ENCODE data around the gene TMTC4.

TMTC4 gene

GRCh38 chr13:100646871-100647270 lies 27.7 kb downstream of the TMTC4 start:
- no peaks in the 10 kb centered on the region for H3K27me3 ChIP-seq (ENCODE audit: insufficient read depth, low read length, poor library complexity)
- H3K79me1 ChIP-seq (ENCODE audit: low read length): no peaks in the 10 kb centered on the region
- H3K79me2 ChIP-seq (ENCODE audit: control insufficient read depth, insufficient read depth, low read length): no peaks in the 10 kb centered on the region
- H3K4ac ChIP-seq (ENCODE audit: low read depth, low read length): no peak overlapping the region
- H3K18ac ChIP-seq (ENCODE audit: low read length): no peak overlapping the region
- DNase-seq: no peak
- no peak overlapping the region for H3K23ac ChIP-seq (ENCODE audit: low read length)
- H3K36me3 ChIP-seq (ENCODE audit: control insufficient read depth, insufficient read depth, low read length): no peaks in the 10 kb centered on the region
- no CpG with 5 or more reads among the region's 10 CpGs for WGBS (ENCODE audit: extremely low coverage, insufficient coverage, low lambda C conversion rate)
- no peak overlapping the region for H4K8ac ChIP-seq (ENCODE audit: low read depth, low read length)
- no peak overlapping the region for H2AK5ac ChIP-seq (ENCODE audit: low read length)
- H3K27ac ChIP-seq (ENCODE audit: low read depth, low read length): no peak overlapping the region
- no peak overlapping the region for H2BK120ac ChIP-seq (ENCODE audit: low read depth, low read length)
- no peak overlapping the region for H3K4me2 ChIP-seq (ENCODE audit: low read length)
- H4K5ac ChIP-seq (ENCODE audit: low read length): no peak overlapping the region
- no peak overlapping the region for H3K56ac ChIP-seq (ENCODE audit: low read length)
- no peak overlapping the region for H3K9ac ChIP-seq (ENCODE audit: low read length)
- no peak overlapping the region for H3K4me3 ChIP-seq (ENCODE audit: low read length)
- no peaks in the 10 kb centered on the region for H3K4me1 ChIP-seq (ENCODE audit: control insufficient read depth, low read depth, low read length)
- no peak overlapping the region for H2BK15ac ChIP-seq (replicated peaks; ENCODE audit: low read depth)
- H2BK5ac ChIP-seq (ENCODE audit: low read length): no peak overlapping the region

GRCh38 chr13:100646030-100646673 lies 28.4 kb downstream of the TMTC4 start:
- Histone ChIP-seq H2BK5ac (ENCODE audit: low read length) (no peak overlapping the region), H3K9ac (ENCODE audit: low read length) (no peak overlapping the region), H4K5ac (ENCODE audit: low read length) (no peak overlapping the region), H3K79me1 (ENCODE audit: low read length) (no peaks in the 10 kb centered on the region), H3K4ac (ENCODE audit: low read depth, low read length) (no peak overlapping the region), H3K4me3 (ENCODE audit: low read length) (no peak overlapping the region), H3K56ac (ENCODE audit: low read length) (no peak overlapping the region), H3K79me2 (ENCODE audit: control insufficient read depth, insufficient read depth, low read length) (no peaks in the 10 kb centered on the region), H3K4me1 (ENCODE audit: control insufficient read depth, low read depth, low read length) (no peaks in the 10 kb centered on the region), H3K27ac (ENCODE audit: low read depth, low read length) (no peak overlapping the region), H3K36me3 (ENCODE audit: control insufficient read depth, insufficient read depth, low read length) (no peaks in the 10 kb centered on the region), H3K27me3 (ENCODE audit: insufficient read depth, low read length, poor library complexity) (no peaks in the 10 kb centered on the region), H3K4me2 (ENCODE audit: low read length) (no peak overlapping the region), H3K18ac (ENCODE audit: low read length) (no peak overlapping the region), H3K23ac (ENCODE audit: low read length) (no peak overlapping the region), H2BK15ac (replicated peaks; ENCODE audit: low read depth) (no peak overlapping the region), H2AK5ac (ENCODE audit: low read length) (no peak overlapping the region), H2BK120ac (ENCODE audit: low read depth, low read length) (no peak overlapping the region), H4K8ac (ENCODE audit: low read depth, low read length) (no peak overlapping the region)
- no CpG with 5 or more reads among the region's 12 CpGs for WGBS (ENCODE audit: extremely low coverage, insufficient coverage, low lambda C conversion rate)
- DNase-seq: peak; percentile 66

- Histone ChIP-seq H3K4me3 (ENCODE audit: low read length) (no peak overlapping the region), H3K23ac (ENCODE audit: low read length) (no peak overlapping the region), H3K27ac (ENCODE audit: low read depth, low read length) (no peak overlapping the region), H2AK5ac (ENCODE audit: low read length) (no peak overlapping the region), H3K27me3 (ENCODE audit: insufficient read depth, low read length, poor library complexity) (no peaks in the 10 kb centered on the region), H3K9ac (ENCODE audit: low read length) (no peak overlapping the region), H3K36me3 (ENCODE audit: control insufficient read depth, insufficient read depth, low read length) (no peaks in the 10 kb centered on the region), H3K18ac (ENCODE audit: low read length) (no peak overlapping the region), H4K8ac (ENCODE audit: low read depth, low read length) (no peak overlapping the region), H3K79me1 (ENCODE audit: low read length) (no peaks in the 10 kb centered on the region), H3K56ac (ENCODE audit: low read length) (no peak overlapping the region), H2BK5ac (ENCODE audit: low read length) (no peak overlapping the region), H3K79me2 (ENCODE audit: control insufficient read depth, insufficient read depth, low read length) (no peaks in the 10 kb centered on the region), H3K4ac (ENCODE audit: low read depth, low read length) (no peak overlapping the region), H3K4me1 (ENCODE audit: control insufficient read depth, low read depth, low read length) (no peaks in the 10 kb centered on the region), H3K4me2 (ENCODE audit: low read length) (no peak overlapping the region), H2BK120ac (ENCODE audit: low read depth, low read length) (no peak overlapping the region), H4K5ac (ENCODE audit: low read length) (no peak overlapping the region), H2BK15ac (replicated peaks; ENCODE audit: low read depth) (no peak overlapping the region)
- WGBS (ENCODE audit: extremely low coverage, insufficient coverage, low lambda C conversion rate): no CpG with 5 or more reads among the region's 7 CpGs
- no peak for DNase-seq
Measured at GRCh38 chr13:100645382-100645781, 29.2 kb downstream of the TMTC4 start.

- no peaks in the 10 kb centered on the region for H3K79me1 ChIP-seq (ENCODE audit: low read length)
- no CpG with 5 or more reads among the region's 7 CpGs for WGBS (ENCODE audit: extremely low coverage, insufficient coverage, low lambda C conversion rate)
- no peak overlapping the region for H4K5ac ChIP-seq (ENCODE audit: low read length)
- H4K8ac ChIP-seq (ENCODE audit: low read depth, low read length): no peak overlapping the region
- peak overlapping the region; percentile 44 for H3K56ac ChIP-seq (ENCODE audit: low read length)
- H3K9ac ChIP-seq (ENCODE audit: low read length): no peak overlapping the region
- H3K36me3 ChIP-seq (ENCODE audit: control insufficient read depth, insufficient read depth, low read length): no peaks in the 10 kb centered on the region
- H2BK5ac ChIP-seq (ENCODE audit: low read length): no peak overlapping the region
- no peak overlapping the region for H3K4me2 ChIP-seq (ENCODE audit: low read length)
- no peak overlapping the region for H2AK5ac ChIP-seq (ENCODE audit: low read length)
- no peaks in the 10 kb centered on the region for H3K27me3 ChIP-seq (ENCODE audit: insufficient read depth, low read length, poor library complexity)
- no peak overlapping the region for H3K4me3 ChIP-seq (ENCODE audit: low read length)
- no peaks in the 10 kb centered on the region for H3K79me2 ChIP-seq (ENCODE audit: control insufficient read depth, insufficient read depth, low read length)
- no peak overlapping the region for H3K23ac ChIP-seq (ENCODE audit: low read length)
- H3K4me1 ChIP-seq (ENCODE audit: control insufficient read depth, low read depth, low read length): no peaks in the 10 kb centered on the region
- H2BK120ac ChIP-seq (ENCODE audit: low read depth, low read length): no peak overlapping the region
- H3K4ac ChIP-seq (ENCODE audit: low read depth, low read length): no peak overlapping the region
- no peak overlapping the region for H3K27ac ChIP-seq (ENCODE audit: low read depth, low read length)
- DNase-seq: peak; percentile 5
- H3K18ac ChIP-seq (ENCODE audit: low read length): no peak overlapping the region
- H2BK15ac ChIP-seq (replicated peaks; ENCODE audit: low read depth): no peak overlapping the region
Measured at GRCh38 chr13:100644371-100644770, 30.2 kb downstream of the TMTC4 start.

GRCh38 chr13:100637796-100638195 lies 36.8 kb downstream of the TMTC4 start:
- Histone ChIP-seq H3K27ac (ENCODE audit: low read depth, low read length) (no peak overlapping the region), H4K8ac (ENCODE audit: low read depth, low read length) (no peak overlapping the region), H3K9ac (ENCODE audit: low read length) (no peak overlapping the region), H3K4me1 (ENCODE audit: control insufficient read depth, low read depth, low read length) (no peaks in the 10 kb centered on the region), H3K23ac (ENCODE audit: low read length) (no peak overlapping the region), H2AK5ac (ENCODE audit: low read length) (no peak overlapping the region), H3K56ac (ENCODE audit: low read length) (no peak overlapping the region), H3K27me3 (ENCODE audit: insufficient read depth, low read length, poor library complexity) (no peaks in the 10 kb centered on the region), H3K4me3 (ENCODE audit: low read length) (no peak overlapping the region), H3K4ac (ENCODE audit: low read depth, low read length) (no peak overlapping the region), H2BK15ac (replicated peaks; ENCODE audit: low read depth) (no peak overlapping the region), H2BK5ac (ENCODE audit: low read length) (no peak overlapping the region), H2BK120ac (ENCODE audit: low read depth, low read length) (no peak overlapping the region), H3K18ac (ENCODE audit: low read length) (no peak overlapping the region), H3K36me3 (ENCODE audit: control insufficient read depth, insufficient read depth, low read length) (peaks cover 4% of the 10 kb centered on the region), H3K79me1 (ENCODE audit: low read length) (no peaks in the 10 kb centered on the region), H4K5ac (ENCODE audit: low read length) (no peak overlapping the region), H3K4me2 (ENCODE audit: low read length) (no peak overlapping the region), H3K79me2 (ENCODE audit: control insufficient read depth, insufficient read depth, low read length) (no peaks in the 10 kb centered on the region)
- no CpG with 5 or more reads among the region's 5 CpGs for WGBS (ENCODE audit: extremely low coverage, insufficient coverage, low lambda C conversion rate)
- no peak for DNase-seq

GRCh38 chr13:100637380-100637779 lies 37.2 kb downstream of the TMTC4 start:
- H2BK15ac ChIP-seq (replicated peaks; ENCODE audit: low read depth): no peak overlapping the region
- H4K8ac ChIP-seq (ENCODE audit: low read depth, low read length): no peak overlapping the region
- no peak overlapping the region for H4K5ac ChIP-seq (ENCODE audit: low read length)
- H2AK5ac ChIP-seq (ENCODE audit: low read length): no peak overlapping the region
- H3K56ac ChIP-seq (ENCODE audit: low read length): no peak overlapping the region
- H2BK5ac ChIP-seq (ENCODE audit: low read length): no peak overlapping the region
- no peak overlapping the region for H2BK120ac ChIP-seq (ENCODE audit: low read depth, low read length)
- H3K23ac ChIP-seq (ENCODE audit: low read length): no peak overlapping the region
- H3K79me2 ChIP-seq (ENCODE audit: control insufficient read depth, insufficient read depth, low read length): no peaks in the 10 kb centered on the region
- H3K4me3 ChIP-seq (ENCODE audit: low read length): no peak overlapping the region
- no peak overlapping the region for H3K4ac ChIP-seq (ENCODE audit: low read depth, low read length)
- H3K9ac ChIP-seq (ENCODE audit: low read length): no peak overlapping the region
- WGBS (ENCODE audit: extremely low coverage, insufficient coverage, low lambda C conversion rate): no CpG with 5 or more reads among the region's 16 CpGs
- no peak overlapping the region for H3K4me2 ChIP-seq (ENCODE audit: low read length)
- H3K27ac ChIP-seq (ENCODE audit: low read depth, low read length): no peak overlapping the region
- no peaks in the 10 kb centered on the region for H3K79me1 ChIP-seq (ENCODE audit: low read length)
- H3K4me1 ChIP-seq (ENCODE audit: control insufficient read depth, low read depth, low read length): no peaks in the 10 kb centered on the region
- DNase-seq: no peak
- no peak overlapping the region for H3K18ac ChIP-seq (ENCODE audit: low read length)
- H3K36me3 ChIP-seq (ENCODE audit: control insufficient read depth, insufficient read depth, low read length): peaks cover 4% of the 10 kb centered on the region
- no peaks in the 10 kb centered on the region for H3K27me3 ChIP-seq (ENCODE audit: insufficient read depth, low read length, poor library complexity)
